NCI-H146 (cell line): Measurements from ENCODE around the gene SIGLEC6.

Experiments
- DNase-seq: peaks from one replicate; lab custom pipeline; 2025; lab: John Stamatoyannopoulos, UW

Gene SIGLEC6

DNA sequence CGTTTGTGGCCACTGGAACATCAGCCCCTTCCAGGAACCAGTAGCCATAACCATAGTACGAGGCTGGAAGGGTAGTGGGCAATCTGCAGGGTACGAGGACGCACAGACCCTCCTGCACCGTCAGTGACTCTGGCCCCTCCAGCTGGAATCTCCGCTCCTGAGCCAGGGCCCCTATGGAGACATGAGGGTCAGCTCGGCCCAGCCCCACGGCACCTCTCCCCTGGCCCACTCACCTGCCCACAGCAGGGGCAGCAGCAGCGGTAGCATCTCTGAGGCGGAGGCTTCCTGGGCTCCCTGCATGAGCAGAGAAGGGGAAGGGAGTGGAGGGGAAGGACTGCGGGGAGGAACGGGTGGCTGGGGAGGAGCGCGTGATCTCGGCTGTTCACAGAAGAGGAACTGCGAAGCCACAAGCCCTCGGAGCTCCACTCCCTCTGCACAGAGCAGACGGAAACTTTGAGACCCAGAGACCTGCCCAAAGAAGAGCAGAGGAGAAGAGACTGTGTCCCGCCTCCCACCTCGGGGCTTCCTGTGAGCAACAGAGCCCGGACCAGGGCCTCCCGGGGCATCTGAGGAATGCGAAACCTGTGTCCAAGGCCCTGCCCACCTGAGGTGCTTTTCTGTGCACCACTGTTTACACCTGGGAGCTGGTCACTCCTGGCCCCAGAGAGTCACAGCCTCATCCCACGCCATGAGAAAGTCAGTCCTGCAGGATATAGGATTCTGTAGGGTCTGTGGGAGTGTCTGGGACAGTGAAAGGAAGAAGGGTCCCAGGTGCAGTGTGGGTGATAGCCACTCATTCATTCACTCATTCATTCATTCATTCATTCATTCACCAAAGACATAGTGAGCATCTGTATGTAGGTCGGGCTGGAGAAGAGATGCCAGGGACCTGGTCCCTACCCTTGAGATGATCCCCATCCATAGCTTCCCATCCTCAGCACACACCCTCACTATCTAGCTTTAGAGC lies at the start of gene SIGLEC6:
TSS of gene SIGLEC6 (minus strand) at position 322 of the 967 bp plus-strand sequence. CDS start at position 300, 22 bp downstream.
- no peak for DNase-seq

DNA sequence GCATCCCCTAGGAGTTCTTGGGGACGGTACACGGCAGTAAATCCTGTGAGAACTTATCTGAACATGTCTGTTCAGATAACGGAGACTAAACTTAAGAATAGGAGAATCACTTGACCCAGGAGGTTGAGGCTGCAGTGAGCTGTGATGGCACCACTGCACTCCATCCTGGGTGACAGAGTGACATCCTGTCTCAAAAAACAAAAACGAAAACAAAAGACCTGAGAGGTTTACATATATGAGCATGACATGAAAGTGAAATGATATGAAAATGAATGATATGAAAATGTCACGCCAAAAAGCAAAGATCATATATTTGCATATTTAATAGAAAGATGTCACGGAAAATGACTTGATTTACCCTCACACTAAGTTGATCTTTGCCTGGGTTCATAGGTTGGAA lies 45.4 kb upstream of the SIGLEC6 start:
- no peak for DNase-seq

DNA sequence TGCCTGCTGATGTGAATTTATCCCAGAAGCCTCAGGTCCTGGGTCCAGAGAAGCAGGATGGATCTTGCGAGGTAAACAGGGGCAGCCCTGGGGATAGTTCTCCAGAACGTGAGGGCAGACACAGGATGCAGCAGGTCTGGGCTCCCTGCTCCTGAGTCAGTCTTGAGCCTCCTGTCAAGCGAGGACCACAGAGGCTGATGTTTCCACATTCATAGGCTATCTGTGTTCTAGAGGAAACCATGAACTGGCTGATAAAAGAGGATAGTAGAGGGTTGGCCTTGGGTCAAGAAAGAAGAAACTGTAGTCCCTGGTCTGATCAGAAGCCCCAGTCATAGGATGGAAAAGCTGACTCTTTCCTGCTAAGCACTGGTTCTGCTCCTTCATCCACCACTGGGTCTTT lies 41.9 kb upstream of the SIGLEC6 start:
- no peak for DNase-seq

DNA sequence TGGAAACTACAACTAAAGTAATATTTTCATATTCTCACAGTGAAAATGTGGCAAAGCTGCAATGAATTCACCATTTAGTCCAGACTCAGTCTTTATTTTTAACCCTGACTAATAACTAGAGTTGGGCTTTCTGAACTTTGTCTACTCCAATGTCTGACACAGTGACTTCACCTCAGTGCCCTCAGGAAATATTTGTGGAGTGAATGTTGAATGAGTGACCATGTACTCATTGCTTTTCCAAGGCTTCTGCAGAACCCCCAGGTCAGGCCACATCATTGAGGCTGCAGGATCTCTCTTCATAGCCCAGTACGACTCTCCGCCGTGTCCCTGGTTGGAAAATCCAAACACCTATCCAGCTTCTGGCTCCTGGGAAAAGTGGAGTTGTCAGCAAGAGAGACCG lies 41.4 kb upstream of the SIGLEC6 start:
- no peak for DNase-seq

DNA sequence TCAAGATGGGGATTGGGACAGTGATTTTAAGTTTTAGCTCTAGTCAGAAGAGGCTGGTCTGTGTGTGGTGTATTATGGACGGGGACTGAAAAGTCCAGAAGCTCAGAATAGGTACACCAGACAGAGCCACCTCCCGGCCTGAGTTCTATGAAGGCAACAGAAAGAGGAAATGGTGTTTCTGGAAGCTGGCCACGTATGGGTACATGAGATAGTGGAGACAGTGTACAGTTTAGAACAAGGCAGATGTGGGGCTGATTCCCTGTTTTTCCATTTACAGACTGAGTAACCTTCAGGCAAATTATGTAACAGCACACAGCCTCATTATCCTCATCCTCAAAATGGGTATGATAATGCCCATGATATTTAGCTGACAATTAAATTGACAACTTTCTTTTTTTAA lies 40.9 kb upstream of the SIGLEC6 start:
- no peak for DNase-seq

DNA sequence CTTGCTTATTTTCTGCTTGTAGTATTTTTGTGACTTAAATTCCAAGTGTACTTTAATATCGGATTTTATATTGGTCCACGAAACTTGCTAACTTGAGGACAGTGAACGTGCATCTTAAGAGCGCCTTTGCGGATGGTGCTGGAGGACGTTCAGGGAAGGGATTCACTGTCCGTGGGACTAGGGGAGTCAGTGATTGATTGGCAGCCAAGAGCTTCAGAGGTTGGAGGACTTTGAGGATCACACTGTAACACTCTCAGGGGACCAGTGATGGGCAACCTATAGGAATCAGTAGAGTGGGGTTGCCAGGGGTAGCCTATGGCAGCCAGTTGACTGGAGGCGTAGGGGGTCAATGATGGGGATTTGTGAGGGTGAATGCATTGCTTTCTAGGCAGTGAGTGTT lies 40.1 kb upstream of the SIGLEC6 start:
- DNase-seq, result no peak

DNA sequence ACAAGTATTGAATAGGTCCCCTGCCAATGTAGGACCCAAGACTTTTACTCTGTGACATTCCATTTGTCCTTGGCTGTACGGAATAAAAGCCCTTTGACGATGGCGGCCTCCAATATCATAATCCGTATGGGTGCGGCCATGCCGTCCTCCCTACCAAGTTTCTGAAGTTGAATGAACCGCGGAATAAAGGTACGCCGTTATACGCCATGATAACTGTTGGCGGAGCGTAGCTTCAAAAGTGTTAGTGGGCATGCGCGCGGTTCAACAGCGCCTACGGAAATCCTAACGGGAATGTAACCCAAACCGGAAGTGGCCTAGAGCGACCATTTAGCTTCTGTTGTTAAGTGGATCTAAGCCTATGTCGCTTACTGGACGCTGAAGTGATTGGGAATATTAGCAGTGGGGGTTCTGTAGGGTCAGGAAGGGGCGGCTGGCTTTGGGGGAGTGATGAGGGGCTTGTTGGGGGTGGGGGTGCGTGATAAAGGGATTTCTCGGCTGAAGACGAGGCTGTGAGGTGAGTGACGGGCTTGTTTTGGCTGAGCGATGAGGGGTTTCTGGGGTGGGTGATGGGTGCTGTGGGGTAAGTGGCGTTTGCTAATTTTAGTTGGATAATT lies 39.6 kb upstream of the SIGLEC6 start, which contains the start of gene ZNF175:
TSS of gene ZNF175 (plus strand) at position 322 of the 614 bp plus-strand sequence. CDS start 2,047 bp downstream, outside the sequence.
- DNase-seq, result peak; percentile 97

DNA sequence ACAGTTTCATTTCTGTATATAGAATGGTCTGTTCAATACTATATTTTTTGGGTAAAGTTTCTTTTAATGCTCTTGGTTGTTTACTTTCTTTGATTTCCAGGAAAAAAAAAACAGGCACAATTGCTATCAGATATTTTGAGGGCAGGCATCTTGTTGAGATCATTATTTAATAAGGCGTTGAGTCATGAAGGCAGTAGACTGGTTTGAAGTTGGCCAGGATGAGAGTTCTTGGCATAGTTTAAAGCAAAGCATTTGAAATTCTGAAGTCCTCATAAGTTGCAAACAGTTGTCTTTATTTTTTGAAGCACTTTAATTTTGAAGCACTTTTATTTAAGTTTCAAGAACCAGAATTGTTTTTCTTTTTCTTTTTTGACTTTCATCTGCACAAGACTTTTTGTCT lies 37.0 kb upstream of the SIGLEC6 start:
- no peak for DNase-seq

DNA sequence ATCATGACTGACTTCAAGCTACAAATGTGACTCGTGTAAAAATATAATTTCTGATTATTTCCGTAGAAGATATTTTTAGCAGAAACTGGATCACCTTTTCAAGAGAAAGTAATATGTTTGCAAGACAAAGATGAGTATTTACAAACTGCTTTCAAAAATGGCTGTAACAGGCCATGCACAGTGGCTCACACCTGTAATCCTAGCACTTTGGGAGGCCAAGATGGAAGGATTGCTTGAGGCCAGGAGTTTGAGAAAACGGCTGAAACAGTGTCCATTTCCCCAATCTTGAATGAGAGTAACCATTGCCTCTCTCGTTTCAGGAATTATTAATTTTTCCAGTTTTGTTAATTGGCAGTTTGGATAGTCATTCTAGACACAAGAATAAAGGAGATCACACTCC lies 36.1 kb upstream of the SIGLEC6 start:
- DNase-seq, result no peak

DNA sequence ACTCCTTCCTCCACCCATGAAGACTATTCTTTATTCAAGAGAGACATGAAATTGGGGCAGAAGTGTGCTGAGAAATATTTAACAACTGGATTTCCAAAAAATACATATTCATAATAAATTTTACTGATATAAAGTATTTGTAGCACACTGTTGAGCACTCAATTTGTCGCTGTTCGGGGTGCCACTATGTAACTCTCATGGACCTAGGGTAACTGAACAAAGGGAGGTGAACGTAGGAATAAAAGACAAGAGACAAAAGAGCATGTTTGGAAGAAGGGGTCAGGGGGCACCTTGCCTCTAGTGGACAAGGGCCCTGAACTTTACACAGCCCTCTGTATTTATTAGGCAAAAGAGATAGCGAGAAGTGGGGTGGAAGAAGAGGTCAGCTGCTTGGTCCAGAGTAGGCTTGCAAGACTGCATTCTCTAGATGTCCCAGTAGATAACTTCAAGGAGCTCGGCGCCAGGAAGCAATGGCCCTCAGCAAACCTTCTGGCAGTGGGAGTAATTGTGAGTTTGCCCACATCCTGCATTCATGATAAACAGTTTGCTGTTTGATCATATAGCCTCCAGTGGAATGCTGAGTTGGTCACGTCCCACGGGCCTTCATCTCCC lies 35.1 kb upstream of the SIGLEC6 start:
- no peak for DNase-seq

DNA sequence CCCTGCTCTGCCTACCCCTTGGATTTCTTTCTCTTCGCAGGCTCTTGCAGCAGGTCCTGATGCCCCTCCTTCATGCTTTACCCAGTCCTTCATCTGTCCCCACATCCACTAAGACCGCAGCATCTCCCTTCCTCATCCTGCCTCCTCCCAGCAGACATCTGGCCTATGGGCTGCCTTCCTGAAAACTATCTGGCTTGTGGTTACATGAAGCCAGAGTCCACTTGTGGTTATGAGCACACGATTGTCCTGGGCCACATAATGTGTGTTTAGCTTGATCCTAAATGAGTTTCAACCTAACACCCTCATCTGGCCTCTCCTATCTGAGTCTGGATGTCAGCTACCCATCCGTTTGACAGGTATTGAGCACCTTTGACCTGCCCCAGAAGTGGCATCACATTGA lies 34.1 kb upstream of the SIGLEC6 start:
- DNase-seq, result no peak

DNA sequence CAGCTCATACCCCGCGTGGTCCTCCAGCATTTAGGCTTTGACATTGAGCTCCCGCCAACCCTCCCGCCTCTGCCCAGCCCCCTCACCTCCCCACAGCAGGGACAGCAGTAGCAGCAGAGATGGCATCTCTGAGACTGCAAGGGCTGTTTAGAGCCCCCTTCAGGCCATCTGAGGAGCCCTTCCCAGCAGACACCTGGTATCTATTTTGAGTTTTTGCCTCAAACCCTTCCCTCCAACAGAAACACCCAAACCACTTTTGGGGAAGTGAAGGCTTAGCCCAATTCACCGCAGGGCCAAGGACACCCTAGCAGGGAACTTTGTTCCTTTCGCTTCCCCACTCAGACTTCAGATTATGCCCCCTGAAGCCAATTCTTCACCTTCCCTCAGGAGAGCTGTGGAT lies 33.3 kb upstream of the SIGLEC6 start:
- no peak for DNase-seq

DNA sequence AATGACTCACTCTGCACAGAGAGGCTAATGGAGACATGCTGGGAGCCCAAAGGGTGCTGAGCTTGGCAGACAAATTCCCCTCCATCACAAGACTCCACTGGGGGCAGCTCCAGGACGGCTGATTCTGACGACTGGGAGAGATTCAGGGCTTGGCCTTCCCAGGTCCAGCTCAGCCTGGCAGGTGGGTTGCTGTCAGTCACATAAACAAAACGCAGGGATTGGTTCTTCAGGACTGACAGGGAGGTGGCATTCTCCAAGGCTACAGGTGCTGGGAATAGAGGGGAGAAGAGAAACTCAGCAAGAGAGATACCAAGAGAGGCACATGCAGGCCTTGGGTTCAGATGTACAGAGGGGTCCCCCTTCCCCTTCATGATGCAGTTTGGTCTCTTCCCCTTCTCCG lies 28.9 kb upstream of the SIGLEC6 start:
- DNase-seq, result no peak

DNA sequence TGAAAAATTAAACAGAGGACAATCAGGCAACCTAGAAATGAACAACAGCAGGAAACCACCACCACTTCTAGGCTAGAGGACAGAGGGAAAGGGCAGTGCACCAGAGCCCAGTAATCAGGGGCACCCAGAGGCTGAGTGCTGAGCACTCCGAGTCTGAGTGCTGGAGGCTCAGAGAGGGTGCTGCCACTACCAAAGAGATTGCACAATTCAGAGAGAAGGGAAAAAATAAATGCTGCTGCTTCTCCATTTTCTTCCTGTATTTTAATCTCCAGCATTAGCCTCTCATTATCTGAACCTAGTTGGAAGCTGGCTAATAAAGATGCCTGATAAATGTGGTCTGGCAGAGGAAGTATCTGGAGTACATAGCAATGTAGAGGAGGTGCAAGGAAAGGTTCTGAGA lies 27.8 kb upstream of the SIGLEC6 start:
- DNase-seq, result no peak

DNA sequence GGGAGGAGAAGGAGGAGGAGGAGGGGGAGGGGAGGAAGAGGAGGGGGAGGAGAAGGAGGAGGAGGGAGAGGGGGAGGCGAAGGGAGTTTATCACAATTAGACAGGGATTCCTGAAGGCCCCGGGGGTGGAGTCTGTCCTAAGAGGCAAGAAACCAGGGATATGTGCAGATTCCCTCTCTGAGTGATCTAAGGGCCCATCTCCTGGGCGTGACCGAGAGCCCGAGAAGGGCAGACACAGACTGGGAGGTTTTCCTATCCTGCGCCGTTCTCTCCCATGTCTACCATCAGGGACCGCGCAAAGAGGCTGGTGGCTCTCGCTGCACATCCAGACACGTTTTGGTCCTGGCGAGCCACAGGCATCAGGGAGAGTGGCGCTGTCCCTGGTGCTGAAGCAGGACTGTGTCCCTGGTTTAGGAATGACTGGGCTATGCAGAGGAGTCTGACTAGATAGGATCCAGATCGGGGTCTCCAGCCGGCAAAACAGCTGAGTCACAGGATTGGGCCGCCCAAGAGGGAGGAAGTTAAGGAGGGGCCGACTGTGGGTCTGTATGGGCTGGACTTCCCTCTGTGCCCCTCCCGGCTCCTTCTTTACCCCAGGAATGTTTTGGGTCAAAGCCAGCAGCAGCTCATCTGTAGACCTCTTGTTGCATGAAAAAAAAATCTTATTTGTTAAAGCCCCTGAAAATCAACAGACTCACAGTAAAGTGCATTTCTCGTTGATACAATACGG lies 21.7 kb upstream of the SIGLEC6 start:
- DNase-seq, result no peak

DNA sequence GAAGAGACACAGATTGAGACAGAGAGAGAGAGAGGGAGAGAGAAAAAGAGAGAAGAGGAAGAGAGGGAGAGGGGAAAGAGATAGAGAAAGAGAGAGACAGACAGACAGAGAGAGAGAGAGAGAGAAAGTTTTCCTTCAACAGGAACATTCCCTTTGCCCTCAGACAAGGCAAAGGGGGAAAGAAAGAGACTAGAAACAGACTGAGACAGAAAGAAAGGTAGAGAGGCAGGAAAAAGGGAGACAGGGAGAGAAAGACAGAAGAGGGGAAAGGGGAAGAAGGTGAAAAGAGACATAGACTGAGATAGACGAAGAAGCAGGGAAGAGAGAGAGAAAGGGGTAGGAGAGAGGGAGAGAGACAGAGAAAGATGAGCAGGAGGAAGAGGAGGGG lies 21.1 kb upstream of the SIGLEC6 start:
- no peak for DNase-seq

DNA sequence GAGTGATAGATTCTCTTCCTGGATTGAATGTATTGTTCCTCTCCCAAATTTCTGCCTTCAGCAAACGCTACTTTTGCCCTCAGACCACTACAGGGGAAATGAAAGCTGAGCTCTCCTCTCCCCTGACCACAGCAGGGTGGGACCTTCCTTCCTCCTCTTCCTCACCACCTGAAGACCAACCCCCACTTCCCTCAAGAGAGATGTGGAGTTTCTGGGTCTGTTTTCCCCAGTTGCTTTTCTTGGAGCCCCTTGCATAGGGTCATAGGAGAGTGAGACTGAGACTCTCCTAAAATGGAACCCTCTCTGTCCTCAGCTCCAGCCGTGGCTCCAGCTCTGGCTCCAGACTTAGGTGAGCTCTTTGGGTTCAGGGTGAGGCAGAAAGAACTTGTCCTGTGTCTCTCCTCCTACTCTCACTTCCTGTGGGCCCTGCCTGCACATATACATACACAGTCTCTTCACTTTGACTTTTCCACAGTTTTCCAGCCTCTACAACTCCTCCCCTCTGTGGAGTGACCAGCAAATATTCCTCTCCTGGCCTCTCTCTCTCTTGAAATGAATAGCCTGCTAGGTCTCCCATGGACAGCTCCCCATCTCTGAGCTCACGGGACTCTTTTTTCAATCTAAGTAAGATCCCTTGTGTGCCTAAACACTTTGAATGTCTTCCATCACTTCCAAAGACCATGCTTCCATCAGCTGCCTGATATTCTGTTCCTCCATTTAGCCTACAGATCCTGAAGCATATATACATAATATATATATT lies 20.4 kb upstream of the SIGLEC6 start:
- no peak for DNase-seq

DNA sequence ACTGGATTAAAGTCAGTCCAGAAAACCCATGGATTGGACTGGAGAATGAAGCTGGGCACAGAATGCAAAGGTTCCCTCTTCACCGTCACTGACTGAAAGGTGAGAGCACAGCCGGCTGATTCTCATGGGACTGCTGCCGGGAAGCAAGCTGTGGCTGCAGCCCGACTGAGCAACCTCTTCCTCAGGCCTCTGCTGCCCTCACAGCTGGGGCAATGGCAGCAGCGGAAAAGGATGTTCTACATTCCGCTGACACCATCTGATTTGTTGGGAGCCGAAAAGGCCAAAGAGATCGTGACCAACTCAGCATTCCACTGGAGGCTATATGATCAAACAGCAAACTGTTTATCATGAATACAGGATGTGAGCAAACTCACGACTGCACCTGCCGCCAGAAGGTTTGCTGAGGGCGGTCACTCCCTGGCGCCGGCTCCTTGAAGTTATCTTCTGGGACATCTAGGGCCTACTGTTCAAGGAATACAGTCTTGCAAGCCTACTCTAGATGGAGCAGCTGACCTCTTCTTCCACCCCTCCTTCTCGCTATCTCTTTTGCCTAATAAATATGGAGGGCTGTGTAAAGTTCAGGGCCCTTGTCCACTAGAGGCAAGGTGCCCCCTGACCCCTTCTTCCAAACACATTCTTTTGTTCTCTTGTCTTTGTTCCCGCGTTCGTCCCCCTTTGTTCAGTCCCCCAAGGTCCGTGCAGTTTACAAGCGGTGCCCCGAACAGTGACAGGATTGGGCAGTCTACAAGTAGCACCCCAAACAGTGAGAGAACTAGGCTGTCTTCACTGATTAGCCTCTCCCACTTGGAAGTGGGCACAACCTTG lies 19.6 kb upstream of the SIGLEC6 start:
- no peak for DNase-seq

DNA sequence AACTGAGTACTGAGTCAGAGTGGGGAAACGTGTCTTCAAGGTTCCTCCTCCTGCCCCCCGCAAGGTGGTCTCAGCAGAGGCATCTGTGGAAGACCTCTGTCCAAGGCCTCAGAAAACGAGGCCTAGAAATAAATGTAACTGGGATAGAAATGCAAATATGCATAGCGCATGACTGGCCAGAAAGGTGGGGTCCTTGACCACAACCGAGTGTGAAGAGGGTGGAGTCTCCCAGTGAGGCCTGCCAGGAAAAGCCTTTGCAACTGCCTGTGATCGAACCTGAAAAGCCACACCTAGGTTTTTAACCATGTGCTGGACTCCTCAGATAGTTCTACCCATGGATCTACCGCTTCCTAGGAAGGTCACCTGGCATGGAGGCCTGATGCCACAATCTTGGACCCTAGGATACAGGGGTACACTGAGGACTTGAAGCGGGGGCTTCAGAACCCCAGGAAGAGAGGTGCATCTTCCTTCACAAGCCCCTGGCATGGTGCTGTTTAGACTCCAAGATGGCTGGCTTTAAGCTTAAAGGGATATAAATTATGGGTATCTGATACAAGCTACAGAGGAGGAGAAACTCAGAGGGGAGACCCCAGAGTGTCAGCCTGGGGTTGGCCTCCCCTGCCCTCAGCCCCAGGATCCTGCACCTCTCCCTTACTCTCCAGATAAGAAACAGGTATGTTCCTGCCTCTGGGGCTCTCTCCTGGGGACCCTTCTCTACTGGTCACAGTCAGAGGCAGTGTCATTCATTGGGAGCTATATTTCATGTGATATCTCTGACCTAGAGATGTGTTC lies 18.3 kb upstream of the SIGLEC6 start:
- DNase-seq, result no peak

DNA sequence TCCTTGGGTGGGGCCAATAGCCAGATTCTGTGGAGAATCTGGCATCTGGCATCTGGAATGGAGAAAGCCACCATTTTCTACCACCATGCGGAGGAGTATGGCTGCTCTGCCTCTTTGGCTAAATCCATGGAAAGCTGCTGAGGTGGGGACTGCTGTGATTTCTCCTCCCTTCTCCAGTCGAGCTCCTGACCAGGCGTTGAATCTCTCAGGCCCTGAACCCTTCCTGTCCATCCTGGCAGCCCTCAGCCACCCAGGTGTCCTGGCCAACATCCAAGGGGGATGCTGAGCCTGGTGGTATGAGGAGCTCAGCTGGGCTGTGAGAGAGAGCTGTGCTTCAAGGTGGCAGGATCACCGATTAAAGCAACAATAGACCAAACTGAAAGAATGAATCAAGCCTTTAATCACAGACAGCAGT lies 17.4 kb upstream of the SIGLEC6 start:
- no peak for DNase-seq
